Smooth muscle cell (in vitro differentiated cells): ENCODE measurements around the gene CYTH3. TPM values are rescaled to one million over a fixed set of nuclear protein-coding genes. Genes with fewer than 3 reads are reported as not detected.

Experiments
- DNase-seq: peaks from one replicate; lab custom pipeline; 2025; ENCODE audit not compliant: unreplicated experiment; lab: John Stamatoyannopoulos, UW
- H2AFZ ChIP-seq: fragments of 200-600 bp; sonication (generic); 2 replicates; pipeline ENCODE4 v1.6.0; 2016; ENCODE audit warnings: antibody characterized with exemption, low read depth, mild to moderate bottlenecking
- H3F3A ChIP-seq: fragments of 200-600 bp; sonication (generic); 2 replicates; pipeline ENCODE4 v1.6.0; 2017; ENCODE audit warnings: antibody characterized with exemption, low read depth
- H3K27ac ChIP-seq: fragments of 200-600 bp; sonication (generic); 2 replicates; pipeline ENCODE4 v1.5.1; 2016; ENCODE audit warnings: low read depth, mild to moderate bottlenecking
- H3K27me3 ChIP-seq: fragments of 200-600 bp; sonication (generic); 2 replicates; pipeline ENCODE4 v1.6.1; 2016; ENCODE audit warnings: low read depth, mild to moderate bottlenecking
- H3K36me3 ChIP-seq: fragments of 200-600 bp; sonication (generic); 2 replicates; pipeline ENCODE4 v1.5.1; 2016; ENCODE audit warnings: low read depth
- H3K4me1 ChIP-seq: fragments of 200-600 bp; sonication (generic); 2 replicates; pipeline ENCODE4 v1.5.1; 2016; ENCODE audit warnings: low read depth
- H3K4me2 ChIP-seq: fragments of 200-600 bp; sonication (generic); 2 replicates; pipeline ENCODE4 v1.6.0; 2016; ENCODE audit warnings: mild to moderate bottlenecking
- H3K4me3 ChIP-seq: fragments of 200-600 bp; sonication (generic); 2 replicates; pipeline ENCODE4 v1.5.1; 2016; ENCODE audit warnings: mild to moderate bottlenecking
- H3K79me2 ChIP-seq: fragments of 200-600 bp; sonication (generic); 2 replicates; pipeline ENCODE4 v1.6.0; 2016; ENCODE audit warnings: low read depth, mild to moderate bottlenecking
- H3K9ac ChIP-seq: fragments of 200-600 bp; sonication (generic); 2 replicates; pipeline ENCODE4 v1.6.0; 2016; ENCODE audit warnings: low read depth
- H3K9me3 ChIP-seq: fragments of 200-600 bp; sonication (generic); replicated peaks from 2 replicates; pipeline ENCODE4 v1.5.1; 2016; ENCODE audit warnings: low read depth
- H4K20me1 ChIP-seq: fragments of 200-600 bp; sonication (generic); 2 replicates; pipeline ENCODE4 v1.6.0; 2016; ENCODE audit warnings: low read depth
- CTCF ChIP-seq: fragments of 200-600 bp; sonication (generic); IDR thresholded peaks from 2 replicates; pipeline ENCODE4 v1.5.1; 2017; ENCODE audit warnings: borderline replicate concordance, mild to moderate bottlenecking, antibody characterized with exemption; ENCODE audit not compliant: insufficient read depth, poor library complexity, severe bottlenecking
- WGBS: methylation state at CpG from one replicate; pipeline ENCODE4 v1.1.7; 2016; ENCODE audit warnings: low lambda C conversion rate; 5-methylcytosine and 5-hydroxymethylcytosine counted together
- polyA plus RNA-seq: library from polyadenylated mRNA; unstranded; fragments of >200 nt; fragmentation: Nextera tagmentation; extraction: Ambion mirVana; gene quantifications from 2 replicates; pipeline ENCODE4 v1.2.1, GENCODE V29; 2016
- total RNA-seq: library from RNA; depleted of rRNA; stranded (reverse); fragments of >200 nt; gene quantifications from 2 replicates; pipeline ENCODE4 v1.2.3, GENCODE V29; 2014

Gene CYTH3
- total and polyA plus RNA-seq, 2 experiments from 2014 or later, result 7.6 to 11.4 TPM

DNA sequence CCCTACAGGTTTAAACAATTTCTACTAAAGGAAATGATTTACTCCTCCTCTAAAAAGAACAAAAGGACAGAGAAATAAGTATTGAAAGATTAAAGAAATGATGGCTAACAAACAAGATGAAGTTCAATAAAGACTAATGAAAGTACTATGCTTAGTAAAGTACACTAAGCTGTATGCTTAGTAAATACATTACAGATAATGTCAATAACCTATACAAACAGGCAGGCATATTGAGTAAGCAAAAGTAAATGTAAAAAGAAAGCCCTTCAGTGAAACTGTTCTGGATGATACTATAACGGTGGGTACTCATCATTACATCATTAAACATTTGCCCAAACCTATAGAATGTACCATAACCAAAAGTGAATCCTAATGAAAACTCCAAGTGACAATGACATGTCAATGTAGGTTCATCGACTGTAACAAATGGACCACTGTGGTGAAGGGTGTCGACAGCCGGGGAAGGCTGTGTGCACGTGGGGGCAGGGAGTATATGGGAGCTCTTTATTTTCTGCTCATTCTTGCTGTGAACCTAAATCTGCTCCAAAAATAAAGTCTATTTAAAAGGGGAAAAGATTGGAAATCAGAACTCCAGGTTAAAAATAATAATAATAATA, 34.0 kb downstream of the CYTH3 start:
- 95% methylated on average over 5 of the region's 5 CpGs for WGBS
- no peaks in the 10 kb centered on the region for H3K36me3 ChIP-seq

GRCh38 chr7:6237730-6238129, 34.7 kb downstream of the CYTH3 start:
- Histone ChIP-seq H2AFZ (no peak overlapping the region), H4K20me1 (peaks cover 19% of the 10 kb centered on the region)

More for the DNA sequence above, 34.0 kb downstream of the CYTH3 start:
- Histone ChIP-seq H3K27me3 (no peaks in the 10 kb centered on the region), H4K20me1 (peaks cover 17% of the 10 kb centered on the region), H3K4me3 (no peak overlapping the region), H3K27ac (no peak overlapping the region), H3K9me3 (no peaks in the 10 kb centered on the region), H3K79me2 (peaks cover 49% of the 10 kb centered on the region), H3F3A (no peaks in the 10 kb centered on the region), H2AFZ (no peak overlapping the region), H3K4me2 (no peak overlapping the region), H3K4me1 (no peaks in the 10 kb centered on the region), H3K9ac (no peak overlapping the region)
- TF ChIP-seq CTCF, result no peak
- DNase-seq, result no peak

DNA sequence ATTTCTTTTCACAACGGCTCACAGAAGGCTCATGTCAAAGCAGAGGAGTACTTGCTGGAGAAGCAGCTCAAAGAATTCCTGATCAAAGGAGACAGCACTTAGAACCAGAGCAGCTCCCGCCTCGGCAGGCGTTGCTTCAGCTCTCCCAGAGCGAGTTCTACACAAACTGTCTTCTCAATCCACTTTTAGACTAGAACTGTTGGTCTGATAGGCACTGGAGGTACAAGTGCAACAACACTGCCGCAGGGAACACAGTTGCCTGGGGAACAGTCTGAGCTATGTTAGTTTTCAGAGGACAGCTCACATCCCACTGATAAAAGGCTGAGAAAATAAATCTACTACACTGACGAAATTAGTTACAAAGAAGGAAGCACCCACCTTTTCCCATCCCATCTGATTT, 35.4 kb downstream of the CYTH3 start:
- Histone ChIP-seq H3K4me1 (no peaks in the 10 kb centered on the region), H3K4me2 (no peak overlapping the region), H3K79me2 (peaks cover 54% of the 10 kb centered on the region), H3K4me3 (no peak overlapping the region), H3K27ac (no peak overlapping the region), H3K9ac (no peak overlapping the region), H3K36me3 (no peaks in the 10 kb centered on the region), H3K9me3 (no peaks in the 10 kb centered on the region), H3F3A (no peaks in the 10 kb centered on the region), H4K20me1 (peaks cover 26% of the 10 kb centered on the region), H3K27me3 (no peaks in the 10 kb centered on the region), H2AFZ (no peak overlapping the region)
- no peak for DNase-seq
- TF ChIP-seq CTCF, result no peak
- WGBS, result 80% methylated on average over 7 of the region's 7 CpGs

More at GRCh38 chr7:6237730-6238129, 34.7 kb downstream of the CYTH3 start:
- H3K4me2 ChIP-seq, result no peak overlapping the region
- DNase-seq, result no peak
- no peak overlapping the region for H3K9ac ChIP-seq
- H3K27me3 ChIP-seq, result no peaks in the 10 kb centered on the region
- 93% methylated on average over 3 of the region's 3 CpGs for WGBS
- H3K4me1 ChIP-seq, result no peaks in the 10 kb centered on the region
- no peak overlapping the region for H3K27ac ChIP-seq
- H3K4me3 ChIP-seq, result no peak overlapping the region
- TF ChIP-seq CTCF, result no peak
- H3K9me3 ChIP-seq, result no peaks in the 10 kb centered on the region
- peaks cover 54% of the 10 kb centered on the region for H3K79me2 ChIP-seq
- no peaks in the 10 kb centered on the region for H3K36me3 ChIP-seq
- H3F3A ChIP-seq, result no peaks in the 10 kb centered on the region
